Measurements from ENCODE around the gene ESRRA. TPM values are rescaled to one million over a fixed set of nuclear protein-coding genes. Genes with fewer than 3 reads are reported as not detected.
"Not testable (repeated sequence)": the region's sequence is repeated elsewhere in the genome, so short reads cannot be mapped to it uniquely, and the experiment has no call there.

ESRRA gene
- total and polyA plus RNA-seq, 12 donors: 115 to 225 (median 135) TPM

GRCh38 chr11:64314146-64314804 is 9.0 kb downstream of the ESRRA start:
- peak overlapping the region in 8 of 10 donors; percentile 53 to 77 (median 68) for H3K27ac ChIP-seq
- 79 to 83% methylated on average over 19 of the region's 19 CpGs for WGBS, 2 donors
- no peaks in the 10 kb centered on the region for H3K27me3 ChIP-seq
- H3K36me3 ChIP-seq: peaks cover 0 to 32% (median 19%) of the 10 kb centered on the region in 9 donors
- H3K4me1 ChIP-seq: peaks cover 8 to 54% (median 34%) of the 10 kb centered on the region in 9 donors
- H3K4me3 ChIP-seq: peak overlapping the region in 6 of 10 donors; percentile 28 to 42 (median 38)
- intact Hi-C loops (cut with DNase I): no loop called here
- no peak for ATAC-seq
- peak in 2 of 9 donors; percentile 7 to 9 for TF ChIP-seq CTCF (IDR thresholded peaks at IDR 0.05)
- DNase-seq: no peak
- H3K9me3 ChIP-seq: no peaks in the 10 kb centered on the region

- Histone ChIP-seq H3K27me3 (no peaks in the 10 kb centered on the region), H3K27ac (peak overlapping the region in 5 of 10 donors; percentile 53 to 72 (median 65)), H3K9me3 (no peaks in the 10 kb centered on the region), H3K36me3 (peaks cover 0 to 35% (median 19%) of the 10 kb centered on the region in 9 donors), H3K4me3 (no peak overlapping the region), H3K4me1 (peaks cover 8 to 60% (median 38%) of the 10 kb centered on the region in 9 donors)
- intact Hi-C loops (cut with DNase I): loop anchor here in 5 of 10 donors (5.0 kb wide), 2 partner anchors 37 to 42 kb away; partner anchors contain the start of gene RPS6KA4 (in 4 of the 5)
- no peak for ATAC-seq
- WGBS, 2 donors: 89 to 90% methylated on average over 24 of the region's 24 CpGs
- TF ChIP-seq CTCF (IDR thresholded peaks at IDR 0.05): no peak
- DNase-seq: no peak
These were observed 9.7 kb downstream of the ESRRA start for GRCh38 chr11:64314805-64315561.

GRCh38 chr11:64315667-64316526 is 10.6 kb downstream of the ESRRA start:
- intact Hi-C loops (cut with DNase I): loop anchor here in 5 of 10 donors (5.0 kb wide), 2 partner anchors 36 to 41 kb away; partner anchors contain the start of gene RPS6KA4 (in 4 of the 5)
- WGBS, 2 donors: 77 to 82% methylated on average over 25 of the region's 25 CpGs
- H3K27ac ChIP-seq: peak overlapping the region in 3 of 10 donors; percentile 91 to 98 (median 98)

GRCh38 chr11:64316672-64317324 is 11.5 kb downstream of the ESRRA start:
- TF ChIP-seq CTCF (IDR thresholded peaks at IDR 0.05): peak in 1 of 9 donors; percentile 13
- 7 to 9% methylated on average over 32 of the region's 32 CpGs for WGBS, 2 donors
- Histone ChIP-seq H3K36me3 (peaks cover 0 to 49% (median 19%) of the 10 kb centered on the region in 9 donors), H3K9me3 (no peaks in the 10 kb centered on the region), H3K4me1 (peaks cover 8 to 57% (median 38%) of the 10 kb centered on the region in 9 donors), H3K27ac (peak overlapping the region; percentile 91 to 100 (median 98)), H3K27me3 (no peaks in the 10 kb centered on the region), H3K4me3 (peak overlapping the region; percentile 45 to 94 (median 81))
- no peak for DNase-seq
- intact Hi-C loops (cut with DNase I): loop anchor here in 6 of 10 donors (1.0 to 5.0 kb wide), 3 partner anchors 11 to 41 kb away; partner anchors contain the start of genes RPS6KA4 (in 4 of the 6) and ESRRA (in 1 of the 6)
- peak in 2 of 8 donors; percentile 0 to 3 for ATAC-seq

More at GRCh38 chr11:64315667-64316526, 10.6 kb downstream of the ESRRA start:
- not testable (repeated sequence) for H3K9me3 ChIP-seq, H3K27me3 ChIP-seq, DNase-seq, ATAC-seq
- H3K36me3 ChIP-seq: peaks cover 0 to 42% (median 19%) of the 10 kb centered on the region in 9 donors
- H3K4me1 ChIP-seq: peaks cover 8 to 57% (median 38%) of the 10 kb centered on the region in 9 donors
- peak overlapping the region in 2 of 10 donors; percentile 66 to 80 for H3K4me3 ChIP-seq

Measured in heart right ventricle (tissue), 16 donors.